CD14-positive monocyte (primary cell): Measurements from ENCODE around the gene TMEM182. TPM values are rescaled to one million over a fixed set of nuclear protein-coding genes. Genes with fewer than 3 reads are reported as not detected.

Experiments
- DNase-seq, 3 donors: peaks; one replicate each; pipeline ENCODE4 v3.0.0-alpha.2; 2011 to 2022
- H2AFZ ChIP-seq: 2 replicates; pipeline ENCODE4 v1.6.0; 2012; ENCODE audit warnings: mild to moderate bottlenecking, low read depth, low read length, inconsistent platforms; ENCODE audit not compliant: insufficient read depth, poor library complexity, severe bottlenecking
- H3K27ac ChIP-seq, 2 donors: 1 replicate in 1 of 2; 2 replicates in 1 of 2; pipeline ENCODE4 v1.5.1; 2012 to 2013; ENCODE audit warnings: low read length in 2 of 2, control low read depth in 1 of 2, inconsistent platforms in 1 of 2, low read depth in 1 of 2, mild to moderate bottlenecking in 1 of 2
- H3K27me3 ChIP-seq, 2 donors: one replicate each; pipeline versions ENCODE4 v1.6.0 to v1.6.1; 2011 to 2013; ENCODE audit warnings: low read length in 2 of 2; ENCODE audit not compliant: control insufficient read depth in 2 of 2, insufficient read depth in 2 of 2
- H3K36me3 ChIP-seq, 2 donors: replicated peaks in 1 of 2; 1 replicate in 1 of 2; 2 replicates in 1 of 2; pipeline versions ENCODE4 v1.5.1 to v1.6.1; 2012 to 2013; ENCODE audit warnings: low read length in 2 of 2, control low read depth in 1 of 2, inconsistent platforms in 1 of 2, mild to moderate bottlenecking in 1 of 2; ENCODE audit not compliant: insufficient read depth in 2 of 2, control insufficient read depth in 1 of 2
- H3K4me1 ChIP-seq, 2 donors: 1 replicate in 1 of 2; 2 replicates in 1 of 2; pipeline versions ENCODE4 v1.5.1 to v1.6.1; 2012 to 2013; ENCODE audit warnings: low read length in 2 of 2, control low read depth in 1 of 2, inconsistent platforms in 1 of 2, mild to moderate bottlenecking in 1 of 2, moderate library complexity in 1 of 2; ENCODE audit not compliant: insufficient read depth in 2 of 2, control insufficient read depth in 1 of 2
- H3K4me2 ChIP-seq: replicated peaks from 2 replicates; pipeline ENCODE3; 2012; ENCODE audit warnings: low read length, moderate library complexity, mild to moderate bottlenecking; ENCODE audit not compliant: poor library complexity, severe bottlenecking; ENCODE audit errors: extremely low read depth
- H3K4me3 ChIP-seq, 3 experiments: fragments of 200-600 bp in 1 of 3; sonication (generic) in 1 of 3; replicated peaks in 1 of 3; 1 replicate in 2 of 3; 2 replicates in 1 of 3; pipeline ENCODE4 v1.5.1; 2011 to 2013; ENCODE audit warnings: low read length in 3 of 3, mild to moderate bottlenecking in 3 of 3, control low read depth in 2 of 3, low read depth in 2 of 3, inconsistent platforms in 1 of 3, moderate library complexity in 1 of 3
- H3K79me2 ChIP-seq: 2 replicates; pipeline ENCODE4 v1.6.0; 2012; ENCODE audit warnings: mild to moderate bottlenecking, control low read depth, inconsistent platforms, low read length, moderate library complexity; ENCODE audit not compliant: insufficient read depth
- H3K9ac ChIP-seq: 2 replicates; pipeline ENCODE4 v1.6.0; 2017; ENCODE audit warnings: low read length, mild to moderate bottlenecking; ENCODE audit not compliant: insufficient read depth, poor library complexity, severe bottlenecking
- H3K9me3 ChIP-seq, 2 donors: replicated peaks in 1 of 2; 1 replicate in 1 of 2; 2 replicates in 1 of 2; pipeline versions ENCODE4 v1.5.1 to v1.6.1; 2012 to 2013; ENCODE audit warnings: low read length in 2 of 2, control low read depth in 1 of 2; ENCODE audit not compliant: control insufficient read depth in 1 of 2, insufficient read depth in 1 of 2
- H4K20me1 ChIP-seq: 2 replicates; pipeline ENCODE4 v1.6.0; 2012; ENCODE audit warnings: mild to moderate bottlenecking, low read length, control low read depth, moderate library complexity; ENCODE audit not compliant: insufficient read depth
- H3K27ac Mint-ChIP-seq, 7 donors: one replicate each; pipeline ENCODE4 v1.8.0; 2020; ENCODE audit warnings: mild to moderate bottlenecking in 7 of 7, mixed read lengths in 7 of 7, moderate library complexity in 6 of 7, inconsistent platforms in 2 of 7
- H3K27me3 Mint-ChIP-seq, 3 donors: one replicate each; pipeline ENCODE4 v1.8.0; 2021 to 2022; ENCODE audit warnings: low read depth in 3 of 3, mild to moderate bottlenecking in 3 of 3, mixed read lengths in 3 of 3, moderate library complexity in 3 of 3, inconsistent platforms in 1 of 3
- H3K36me3 Mint-ChIP-seq, 2 donors: one replicate each; pipeline ENCODE4 v1.8.0; 2020; ENCODE audit warnings: mixed read lengths in 2 of 2, inconsistent platforms in 1 of 2, mild to moderate bottlenecking in 1 of 2
- H3K4me1 Mint-ChIP-seq: one replicate; pipeline ENCODE4 v1.8.0; 2020; ENCODE audit warnings: mild to moderate bottlenecking, mixed read lengths
- H3K4me3 Mint-ChIP-seq, 2 donors: one replicate each; pipeline ENCODE4 v1.8.0; 2020; ENCODE audit warnings: mild to moderate bottlenecking in 2 of 2, mixed read lengths in 2 of 2, moderate library complexity in 1 of 2
- H3K9me3 Mint-ChIP-seq, 7 donors: one replicate each; pipeline ENCODE4 v1.8.0; 2020 to 2022; ENCODE audit warnings: mixed read lengths in 7 of 7, mild to moderate bottlenecking in 6 of 7, moderate library complexity in 6 of 7, inconsistent platforms in 2 of 7
- WGBS: methylation state at CpG from one replicate; pipeline ENCODE4 v1.1.5; 2013; ENCODE audit warnings: missing lambda C conversion rate; ENCODE audit not compliant: insufficient coverage; 5-methylcytosine and 5-hydroxymethylcytosine counted together
- intact Hi-C, 2 donors: fragments of 100-400 bp; cut with micrococcal nuclease; formaldehyde crosslinking; loops; one replicate each; pipeline versions ENCODE4 v1.15.0 to v1.15.1; 2023
- polyA plus RNA-seq, 3 donors: library from polyadenylated mRNA; depleted of rRNA in 1 of 3; unstranded in 2 of 3; stranded (reverse) in 1 of 3; fragments of 300-500 nt in 2 of 3; fragments of >200 nt in 1 of 3; fragmentation: Illumina TruSeq in 2 of 3; gene quantifications; 1 replicate in 2 of 3; 2 replicates in 1 of 3; pipeline ENCODE4 v1.2.3, GENCODE V29; 2012 to 2021
- TF ChIP-seq, protein P1 (sequence below): fragments of 200-600 bp; IDR thresholded peaks from one replicate; pipeline ENCODE4 v1.8.0; 2022; ENCODE audit warnings: antibody characterized with exemption, mild to moderate bottlenecking

Gene TMEM182
- polyA plus RNA-seq, 3 donors, result 0.24 to 0.69 (median 0.28) TPM

DNA sequence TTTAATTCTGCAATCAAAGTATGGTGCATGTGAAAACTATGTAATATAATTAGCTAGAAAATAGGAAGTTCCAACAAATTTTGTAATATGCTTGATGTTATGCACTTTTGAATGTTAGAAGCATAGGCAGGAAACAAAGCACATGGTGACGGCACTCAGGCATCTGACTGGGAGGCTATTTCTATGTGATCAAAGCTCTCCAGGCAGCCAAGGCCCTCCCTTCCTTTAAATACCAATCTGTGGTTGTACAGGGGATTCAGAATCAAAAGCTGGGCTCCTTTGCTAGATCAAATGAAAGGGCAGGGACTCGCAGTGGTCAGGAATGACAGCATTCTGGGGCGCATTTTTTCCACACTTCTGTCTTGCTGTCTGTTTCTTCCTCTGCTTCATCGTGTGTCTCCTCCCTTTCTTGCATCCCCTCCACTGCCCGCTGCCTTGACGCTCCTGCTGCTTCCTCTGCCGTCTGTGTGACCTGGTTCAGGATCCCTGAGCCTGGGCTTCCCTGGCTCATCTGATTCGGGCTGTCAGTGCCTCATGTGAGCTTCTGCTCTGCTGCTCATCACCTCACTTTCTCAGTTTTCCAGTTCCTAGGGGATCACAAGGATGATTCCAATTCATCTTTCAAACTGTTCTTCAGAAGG is 30.9 kb downstream of the TMEM182 start:
- no peak overlapping the region for H3K9ac ChIP-seq
- H3K4me1 ChIP-seq, result no peaks in the 10 kb centered on the region
- WGBS, result 83% methylated on average over 7 of the region's 8 CpGs

DNA sequence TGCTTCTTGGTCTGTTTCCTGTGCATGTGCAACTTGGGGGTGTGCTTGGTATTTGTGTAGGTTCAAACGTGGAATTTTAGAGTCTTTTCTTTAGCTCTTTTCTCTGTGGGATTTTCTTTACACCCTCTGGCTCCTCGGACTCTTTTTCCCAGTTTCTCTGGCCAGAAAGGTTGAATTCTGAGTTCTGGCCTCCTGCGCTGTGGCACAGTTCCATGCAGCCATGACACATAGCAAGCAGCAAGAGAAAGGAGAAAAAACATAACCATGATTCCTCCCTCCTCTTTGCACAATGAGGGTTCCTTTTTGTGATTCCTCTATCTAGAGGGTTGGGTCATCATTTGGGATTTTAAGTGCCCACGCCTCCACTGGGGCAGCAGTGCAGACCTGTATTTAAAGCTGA is 33.8 kb downstream of the TMEM182 start:
- no peak overlapping the region for H3K4me3 Mint-ChIP-seq
- Histone ChIP-seq H3K36me3 (no peaks in the 10 kb centered on the region), H2AFZ (no peak overlapping the region), H3K4me2 (no peak overlapping the region), H3K27ac (no peak overlapping the region), H4K20me1 (no peaks in the 10 kb centered on the region), H3K9ac (no peak overlapping the region), H3K27me3 (no peaks in the 10 kb centered on the region), H3K4me3 (no peak overlapping the region), H3K79me2 (no peaks in the 10 kb centered on the region), H3K4me1 (no peaks in the 10 kb centered on the region), H3K9me3 (peaks cover 17 to 18% of the 10 kb centered on the region in 2 donors)
- peaks cover 9 to 14% of the 10 kb centered on the region in 2 donors for H3K36me3 Mint-ChIP-seq
- intact Hi-C loops, result no loop called here
- TF ChIP-seq, protein P1, sequence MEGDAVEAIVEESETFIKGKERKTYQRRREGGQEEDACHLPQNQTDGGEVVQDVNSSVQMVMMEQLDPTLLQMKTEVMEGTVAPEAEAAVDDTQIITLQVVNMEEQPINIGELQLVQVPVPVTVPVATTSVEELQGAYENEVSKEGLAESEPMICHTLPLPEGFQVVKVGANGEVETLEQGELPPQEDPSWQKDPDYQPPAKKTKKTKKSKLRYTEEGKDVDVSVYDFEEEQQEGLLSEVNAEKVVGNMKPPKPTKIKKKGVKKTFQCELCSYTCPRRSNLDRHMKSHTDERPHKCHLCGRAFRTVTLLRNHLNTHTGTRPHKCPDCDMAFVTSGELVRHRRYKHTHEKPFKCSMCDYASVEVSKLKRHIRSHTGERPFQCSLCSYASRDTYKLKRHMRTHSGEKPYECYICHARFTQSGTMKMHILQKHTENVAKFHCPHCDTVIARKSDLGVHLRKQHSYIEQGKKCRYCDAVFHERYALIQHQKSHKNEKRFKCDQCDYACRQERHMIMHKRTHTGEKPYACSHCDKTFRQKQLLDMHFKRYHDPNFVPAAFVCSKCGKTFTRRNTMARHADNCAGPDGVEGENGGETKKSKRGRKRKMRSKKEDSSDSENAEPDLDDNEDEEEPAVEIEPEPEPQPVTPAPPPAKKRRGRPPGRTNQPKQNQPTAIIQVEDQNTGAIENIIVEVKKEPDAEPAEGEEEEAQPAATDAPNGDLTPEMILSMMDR, result no peak
- H3K27me3 Mint-ChIP-seq, result peaks cover 0 to 3% (median 2%) of the 10 kb centered on the region in 3 donors
- H3K9me3 Mint-ChIP-seq, result peaks cover 16 to 28% (median 24%) of the 10 kb centered on the region in 7 donors
- no peak overlapping the region for H3K27ac Mint-ChIP-seq
- no peak for DNase-seq
- H3K4me1 Mint-ChIP-seq, result peaks cover 4% of the 10 kb centered on the region
- 100% methylated on average over 1 of the region's 4 CpGs for WGBS

More for the DNA sequence above, 30.9 kb downstream of the TMEM182 start:
- H2AFZ ChIP-seq, result no peak overlapping the region
- H3K27me3 ChIP-seq, result no peaks in the 10 kb centered on the region
- H3K9me3 ChIP-seq, result peaks cover 0 to 7% of the 10 kb centered on the region in 2 donors
- no peaks in the 10 kb centered on the region for H3K79me2 ChIP-seq
- Mint-ChIP-seq H3K9me3 (peaks cover 0 to 9% (median 4%) of the 10 kb centered on the region in 7 donors), H3K27ac (peak overlapping the region in 3 of 7 donors; percentile 5 to 21 (median 20)), H3K4me3 (no peak overlapping the region), H3K4me1 (peaks cover 17% of the 10 kb centered on the region), H3K36me3 (peaks cover 2 to 3% of the 10 kb centered on the region in 2 donors), H3K27me3 (peaks cover 0 to 3% (median 2%) of the 10 kb centered on the region in 3 donors)
- H3K4me3 ChIP-seq, result no peak overlapping the region
- H3K36me3 ChIP-seq, result no peaks in the 10 kb centered on the region
- H4K20me1 ChIP-seq, result no peaks in the 10 kb centered on the region
- DNase-seq, result no peak
- intact Hi-C loops, result no loop called here
- TF ChIP-seq, protein P1, result no peak
- H3K4me2 ChIP-seq, result no peak overlapping the region
- H3K27ac ChIP-seq, result no peak overlapping the region
